K562 (cell line): Measurements from ENCODE around the gene BPHL. TPM values are rescaled to one million over a fixed set of nuclear protein-coding genes. Genes with fewer than 3 reads are reported as not detected.
A peak's percentile ranks its signal among the peaks of the same experiment; 100 is the strongest.

Source experiments
- DDX20 ChIP-seq: fragments of 450-650 bp; IDR thresholded peaks from 2 replicates; pipeline ENCODE4 v1.6.1; 2016; ENCODE audit warnings: missing genetic modification characterization, low read depth, mild to moderate bottlenecking, missing compliant biosample characterization, moderate library complexity
- THRAP3 ChIP-seq: fragments of 450-650 bp; IDR thresholded peaks from 2 replicates; pipeline ENCODE4 v1.6.1; 2016; ENCODE audit warnings: mild to moderate bottlenecking, inconsistent platforms, borderline replicate concordance
- WHSC1 ChIP-seq: IDR thresholded peaks from one replicate; pipeline ENCODE4 v1.6.1; 2012; ENCODE audit warnings: low read length, control low read depth, inconsistent platforms
- polyA plus RNA-seq, 8 experiments: library from polyadenylated mRNA; depleted of rRNA in 4 of 8; stranded (reverse) in 5 of 8; unstranded in 3 of 8; fragments of >200 nt; fragmentation: Nextera tagmentation in 2 of 8; fragmentation: Illumina TruSeq in 1 of 8; extraction: Ambion mirVana in 2 of 8; extraction: Trizol in 1 of 8; gene quantifications; 2 replicates each; pipeline versions ENCODE4 v1.2.1 to v1.2.3, GENCODE V29; 2011 to 2014; ENCODE audit warnings: inconsistent platforms in 1 of 8, missing spikeins in 1 of 8
- total RNA-seq, 7 experiments: library from RNA; depleted of rRNA in 6 of 7; stranded (reverse); fragments of >200 nt in 6 of 7; fragmentation: Illumina TruSeq in 2 of 7; extraction: Trizol in 2 of 7; gene quantifications; 2 replicates each; pipeline versions ENCODE4 v1.2.1 to v1.2.3, GENCODE V29; 2011 to 2021; ENCODE audit warnings: low replicate concordance in 1 of 7
- TF ChIP-seq, protein P1 (sequence below), 2 experiments: fragments of 450-650 bp in 1 of 2; sonication (generic) in 1 of 2; formaldehyde crosslinking in 1 of 2; IDR thresholded peaks; 2 replicates each; pipeline versions ENCODE4 v1.7.1 to v1.9.0; 2016 to 2022; ENCODE audit warnings: inconsistent platforms in 1 of 2, mild to moderate bottlenecking in 1 of 2, missing genetic modification reagents in 1 of 2
- TF ChIP-seq, protein P2 (sequence below), 2 experiments: fragments of 150-350 bp in 1 of 2; IDR thresholded peaks; 2 replicates each; pipeline ENCODE4 v1.6.1; 2012 to 2016; ENCODE audit warnings: low read depth in 2 of 2, low read length in 2 of 2, mild to moderate bottlenecking in 1 of 2, moderate library complexity in 1 of 2
- TF ChIP-seq, protein P3 (sequence below), 2 experiments: fragments of 450-650 bp in 1 of 2; sonication (generic) in 1 of 2; formaldehyde crosslinking in 1 of 2; IDR thresholded peaks in 1 of 2; conservative IDR thresholded peaks in 1 of 2; 2 replicates each; pipeline versions ENCODE4 v1.6.1 to v1.8.1; 2016 to 2023; ENCODE audit warnings: mild to moderate bottlenecking in 2 of 2, moderate library complexity in 2 of 2, inconsistent platforms in 1 of 2, missing genetic modification reagents in 1 of 2

BPHL gene
- total and polyA plus RNA-seq, 9 of the 15 experiments (the other 6 are each of a cell fraction or from before 2014, with no cell fraction given): 3.5 to 17.4 (median 8.2) TPM

DNA sequence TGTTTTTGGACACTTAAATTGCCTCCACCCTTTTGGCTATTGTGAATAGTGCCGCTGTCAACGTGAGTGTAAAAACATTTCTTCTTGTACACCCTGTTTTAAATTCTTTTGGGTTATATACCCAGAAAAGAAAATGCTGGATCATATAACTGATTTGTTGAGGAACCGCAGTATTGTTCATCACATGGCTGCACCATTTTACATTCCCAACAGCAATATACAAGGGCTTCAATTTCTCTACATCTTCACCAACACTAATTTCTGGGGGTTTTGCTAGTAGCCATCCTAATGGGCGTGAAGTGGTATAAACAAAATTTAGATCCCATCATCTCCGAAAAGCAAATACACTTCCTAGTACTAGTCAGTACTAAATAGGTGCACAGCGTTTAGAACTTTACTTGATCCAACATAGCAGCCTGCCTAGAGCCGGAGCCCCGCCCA, 579 bp upstream of the BPHL start (continued):
- TF ChIP-seq, protein P1, sequence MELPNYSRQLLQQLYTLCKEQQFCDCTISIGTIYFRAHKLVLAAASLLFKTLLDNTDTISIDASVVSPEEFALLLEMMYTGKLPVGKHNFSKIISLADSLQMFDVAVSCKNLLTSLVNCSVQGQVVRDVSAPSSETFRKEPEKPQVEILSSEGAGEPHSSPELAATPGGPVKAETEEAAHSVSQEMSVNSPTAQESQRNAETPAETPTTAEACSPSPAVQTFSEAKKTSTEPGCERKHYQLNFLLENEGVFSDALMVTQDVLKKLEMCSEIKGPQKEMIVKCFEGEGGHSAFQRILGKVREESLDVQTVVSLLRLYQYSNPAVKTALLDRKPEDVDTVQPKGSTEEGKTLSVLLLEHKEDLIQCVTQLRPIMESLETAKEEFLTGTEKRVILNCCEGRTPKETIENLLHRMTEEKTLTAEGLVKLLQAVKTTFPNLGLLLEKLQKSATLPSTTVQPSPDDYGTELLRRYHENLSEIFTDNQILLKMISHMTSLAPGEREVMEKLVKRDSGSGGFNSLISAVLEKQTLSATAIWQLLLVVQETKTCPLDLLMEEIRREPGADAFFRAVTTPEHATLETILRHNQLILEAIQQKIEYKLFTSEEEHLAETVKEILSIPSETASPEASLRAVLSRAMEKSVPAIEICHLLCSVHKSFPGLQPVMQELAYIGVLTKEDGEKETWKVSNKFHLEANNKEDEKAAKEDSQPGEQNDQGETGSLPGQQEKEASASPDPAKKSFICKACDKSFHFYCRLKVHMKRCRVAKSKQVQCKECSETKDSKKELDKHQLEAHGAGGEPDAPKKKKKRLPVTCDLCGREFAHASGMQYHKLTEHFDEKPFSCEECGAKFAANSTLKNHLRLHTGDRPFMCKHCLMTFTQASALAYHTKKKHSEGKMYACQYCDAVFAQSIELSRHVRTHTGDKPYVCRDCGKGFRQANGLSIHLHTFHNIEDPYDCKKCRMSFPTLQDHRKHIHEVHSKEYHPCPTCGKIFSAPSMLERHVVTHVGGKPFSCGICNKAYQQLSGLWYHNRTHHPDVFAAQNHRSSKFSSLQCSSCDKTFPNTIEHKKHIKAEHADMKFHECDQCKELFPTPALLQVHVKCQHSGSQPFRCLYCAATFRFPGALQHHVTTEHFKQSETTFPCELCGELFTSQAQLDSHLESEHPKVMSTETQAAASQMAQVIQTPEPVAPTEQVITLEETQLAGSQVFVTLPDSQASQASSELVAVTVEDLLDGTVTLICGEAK (IDR thresholded peaks at IDR 0.05): 0 out of 2 replicates have a peak, but pooled peaks have one; percentile 50
- TF ChIP-seq, protein P1 (CRISPR knock-in tag; IDR thresholded peaks at IDR 0.05): no peak
- no peak for TF ChIP-seq THRAP3
- no peak for TF ChIP-seq DDX20
- no peak for TF ChIP-seq WHSC1
- TF ChIP-seq, protein P2, sequence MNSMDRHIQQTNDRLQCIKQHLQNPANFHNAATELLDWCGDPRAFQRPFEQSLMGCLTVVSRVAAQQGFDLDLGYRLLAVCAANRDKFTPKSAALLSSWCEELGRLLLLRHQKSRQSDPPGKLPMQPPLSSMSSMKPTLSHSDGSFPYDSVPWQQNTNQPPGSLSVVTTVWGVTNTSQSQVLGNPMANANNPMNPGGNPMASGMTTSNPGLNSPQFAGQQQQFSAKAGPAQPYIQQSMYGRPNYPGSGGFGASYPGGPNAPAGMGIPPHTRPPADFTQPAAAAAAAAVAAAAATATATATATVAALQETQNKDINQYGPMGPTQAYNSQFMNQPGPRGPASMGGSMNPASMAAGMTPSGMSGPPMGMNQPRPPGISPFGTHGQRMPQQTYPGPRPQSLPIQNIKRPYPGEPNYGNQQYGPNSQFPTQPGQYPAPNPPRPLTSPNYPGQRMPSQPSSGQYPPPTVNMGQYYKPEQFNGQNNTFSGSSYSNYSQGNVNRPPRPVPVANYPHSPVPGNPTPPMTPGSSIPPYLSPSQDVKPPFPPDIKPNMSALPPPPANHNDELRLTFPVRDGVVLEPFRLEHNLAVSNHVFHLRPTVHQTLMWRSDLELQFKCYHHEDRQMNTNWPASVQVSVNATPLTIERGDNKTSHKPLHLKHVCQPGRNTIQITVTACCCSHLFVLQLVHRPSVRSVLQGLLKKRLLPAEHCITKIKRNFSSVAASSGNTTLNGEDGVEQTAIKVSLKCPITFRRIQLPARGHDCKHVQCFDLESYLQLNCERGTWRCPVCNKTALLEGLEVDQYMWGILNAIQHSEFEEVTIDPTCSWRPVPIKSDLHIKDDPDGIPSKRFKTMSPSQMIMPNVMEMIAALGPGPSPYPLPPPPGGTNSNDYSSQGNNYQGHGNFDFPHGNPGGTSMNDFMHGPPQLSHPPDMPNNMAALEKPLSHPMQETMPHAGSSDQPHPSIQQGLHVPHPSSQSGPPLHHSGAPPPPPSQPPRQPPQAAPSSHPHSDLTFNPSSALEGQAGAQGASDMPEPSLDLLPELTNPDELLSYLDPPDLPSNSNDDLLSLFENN (IDR thresholded peaks at IDR 0.05; ENCODE audit: low read depth in 2 of 2, low read length in 2 of 2): peak in 1 of 2 experiments; percentile 75; a peak in 1 of 4 replicates
- TF ChIP-seq, protein P3, sequence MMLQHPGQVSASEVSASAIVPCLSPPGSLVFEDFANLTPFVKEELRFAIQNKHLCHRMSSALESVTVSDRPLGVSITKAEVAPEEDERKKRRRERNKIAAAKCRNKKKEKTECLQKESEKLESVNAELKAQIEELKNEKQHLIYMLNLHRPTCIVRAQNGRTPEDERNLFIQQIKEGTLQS (IDR thresholded peaks at IDR 0.05): no peak
- TF ChIP-seq, protein P3 (CRISPR knock-in tag; conservative IDR thresholded peaks at IDR 0.05): no peak
